GM18505 (cell line): ENCODE results near the gene GINS2.

Source experiments
- ATAC-seq: cut with Tn5 transposase; IDR thresholded peaks from one replicate; pipeline ENCODE4 v1.9.1; 2021; ENCODE audit not compliant: unreplicated experiment
- POLR2A ChIP-seq: IDR thresholded peaks from 4 replicates; pipeline ENCODE4 v1.6.1; 2011; ENCODE audit warnings: borderline replicate concordance; ENCODE audit not compliant: insufficient read depth, insufficient read length; ENCODE audit errors: extremely low read depth

GINS2 gene

GRCh38 chr16:85688586-85689284 lies at the start of gene GINS2:
GINS2 (minus strand) TSS chr16:85688954; CDS start chr16:85688898, 56 bp downstream.
- peak; percentile 50 for TF ChIP-seq POLR2A
- peak; percentile 88 for ATAC-seq

- no peak for TF ChIP-seq POLR2A
- no peak for ATAC-seq
These were observed 48.2 kb upstream of the GINS2 start for GRCh38 chr16:85736921-85737320.

GRCh38 chr16:85735946-85736345 lies 47.2 kb upstream of the GINS2 start:
- no peak for ATAC-seq
- no peak for TF ChIP-seq POLR2A

GRCh38 chr16:85735225-85735635 lies 46.5 kb upstream of the GINS2 start:
- TF ChIP-seq POLR2A = no peak
- ATAC-seq = peak; percentile 74

GRCh38 chr16:85734311-85735017 lies 45.7 kb upstream of the GINS2 start:
- no peak for TF ChIP-seq POLR2A
- no peak for ATAC-seq

- no peak for TF ChIP-seq POLR2A
- ATAC-seq = no peak
These were observed 45.1 kb upstream of the GINS2 start for GRCh38 chr16:85733839-85734170.

GRCh38 chr16:85733155-85733838 lies 44.5 kb upstream of the GINS2 start:
- TF ChIP-seq POLR2A = no peak
- no peak for ATAC-seq

GRCh38 chr16:85731179-85731578 lies 42.4 kb upstream of the GINS2 start:
- ATAC-seq = no peak
- no peak for TF ChIP-seq POLR2A

- no peak for TF ChIP-seq POLR2A
- ATAC-seq = no peak
These were observed 41.4 kb upstream of the GINS2 start for GRCh38 chr16:85730186-85730465.

GRCh38 chr16:85729452-85730185 lies 40.9 kb upstream of the GINS2 start:
- TF ChIP-seq POLR2A = no peak
- ATAC-seq = no peak

- ATAC-seq = no peak
- no peak for TF ChIP-seq POLR2A
These were observed 40.1 kb upstream of the GINS2 start for GRCh38 chr16:85728879-85729278.

GRCh38 chr16:85724936-85725335 lies 36.2 kb upstream of the GINS2 start:
- ATAC-seq = no peak
- no peak for TF ChIP-seq POLR2A

- ATAC-seq = no peak
- TF ChIP-seq POLR2A = no peak
These were observed 35.5 kb upstream of the GINS2 start for GRCh38 chr16:85724126-85724879.
